Measurements from ENCODE around the gene ATP4A. TPM values are rescaled to one million over a fixed set of nuclear protein-coding genes. Genes with fewer than 3 reads are reported as not detected.

ATP4A gene
- total RNA-seq, 4 donors from 2014 or later, result not detected

- no peak for TF ChIP-seq POLR2A (IDR thresholded peaks at IDR 0.05)
- TF ChIP-seq, protein P1, sequence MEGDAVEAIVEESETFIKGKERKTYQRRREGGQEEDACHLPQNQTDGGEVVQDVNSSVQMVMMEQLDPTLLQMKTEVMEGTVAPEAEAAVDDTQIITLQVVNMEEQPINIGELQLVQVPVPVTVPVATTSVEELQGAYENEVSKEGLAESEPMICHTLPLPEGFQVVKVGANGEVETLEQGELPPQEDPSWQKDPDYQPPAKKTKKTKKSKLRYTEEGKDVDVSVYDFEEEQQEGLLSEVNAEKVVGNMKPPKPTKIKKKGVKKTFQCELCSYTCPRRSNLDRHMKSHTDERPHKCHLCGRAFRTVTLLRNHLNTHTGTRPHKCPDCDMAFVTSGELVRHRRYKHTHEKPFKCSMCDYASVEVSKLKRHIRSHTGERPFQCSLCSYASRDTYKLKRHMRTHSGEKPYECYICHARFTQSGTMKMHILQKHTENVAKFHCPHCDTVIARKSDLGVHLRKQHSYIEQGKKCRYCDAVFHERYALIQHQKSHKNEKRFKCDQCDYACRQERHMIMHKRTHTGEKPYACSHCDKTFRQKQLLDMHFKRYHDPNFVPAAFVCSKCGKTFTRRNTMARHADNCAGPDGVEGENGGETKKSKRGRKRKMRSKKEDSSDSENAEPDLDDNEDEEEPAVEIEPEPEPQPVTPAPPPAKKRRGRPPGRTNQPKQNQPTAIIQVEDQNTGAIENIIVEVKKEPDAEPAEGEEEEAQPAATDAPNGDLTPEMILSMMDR (IDR thresholded peaks at IDR 0.05), result no peak
- TF ChIP-seq POLR2AphosphoS5 (IDR thresholded peaks at IDR 0.05), result no peak
- no peak for TF ChIP-seq EP300 (IDR thresholded peaks at IDR 0.05; ENCODE audit: low read depth)
- H3K9me3 ChIP-seq, result no peaks in the 10 kb centered on the region
- 75 to 79% methylated on average over 9 to 11 of the region's 11 CpGs for WGBS, 2 donors (ENCODE audit: low coverage in 1 of 2)
- DNase-seq, result no peak
- no peaks in the 10 kb centered on the region for H3K36me3 ChIP-seq
- intact Hi-C loops (cut with DNase I; ENCODE audit: low total_unique reads) (no loop called here), in situ Hi-C loops (cut with MboI; ENCODE audit: low pct_ligation_motif_present in 1 of 4, low pct_unique_long_range_greater_than_20kb in 1 of 4, low sequenced_read_pairs in 3 of 4) (no loop called here)
- peaks cover 52% of the 10 kb centered on the region for H3K27me3 ChIP-seq
- H3K4me3 ChIP-seq, result no peak within 1 kb of the TSS
- no peak within 1 kb of the TSS for H3K27ac ChIP-seq
- H3K4me1 ChIP-seq, result peaks cover 0 to under 1% (median 0%) of the 10 kb centered on the region in 4 donors
Measured at GRCh38 chr19:35528218-35529038, 35.0 kb downstream of the ATP4A start, which contains the start of gene SBSN. TSS of gene SBSN (minus strand) at chr19:35528311. CDS start at chr19:35528281, 30 bp downstream.

GRCh38 chr19:35525873-35526272, 37.6 kb downstream of the ATP4A start:
- H3K4me1 ChIP-seq, result no peaks in the 10 kb centered on the region
- DNase-seq, result no peak
- intact Hi-C loops (cut with DNase I; ENCODE audit: low total_unique reads), result no loop called here
- TF ChIP-seq, protein P1 (IDR thresholded peaks at IDR 0.05), result no peak
- TF ChIP-seq EP300 (IDR thresholded peaks at IDR 0.05; ENCODE audit: low read depth), result no peak
- TF ChIP-seq POLR2A (IDR thresholded peaks at IDR 0.05), result no peak
- no peak for TF ChIP-seq POLR2AphosphoS5 (IDR thresholded peaks at IDR 0.05)
- in situ Hi-C loops (cut with MboI; ENCODE audit: low pct_ligation_motif_present in 1 of 4, low pct_unique_long_range_greater_than_20kb in 1 of 4, low sequenced_read_pairs in 3 of 4), result no loop called here
- no peak overlapping the region for H3K4me3 ChIP-seq
- H3K36me3 ChIP-seq, result no peaks in the 10 kb centered on the region
- H3K27me3 ChIP-seq, result peaks cover 28% of the 10 kb centered on the region
- no peaks in the 10 kb centered on the region for H3K9me3 ChIP-seq
- no peak overlapping the region for H3K27ac ChIP-seq
- 65 to 89% methylated on average over 3 to 4 of the region's 4 CpGs for WGBS, 2 donors (ENCODE audit: low coverage in 1 of 2)

- in situ Hi-C loops (cut with MboI; ENCODE audit: low pct_ligation_motif_present in 1 of 4, low pct_unique_long_range_greater_than_20kb in 1 of 4, low sequenced_read_pairs in 3 of 4), result no loop called here
- TF ChIP-seq POLR2A (IDR thresholded peaks at IDR 0.05), result no peak
- TF ChIP-seq, protein P1 (IDR thresholded peaks at IDR 0.05), result no peak
- H3K4me3 ChIP-seq, result no peak overlapping the region
- H3K36me3 ChIP-seq, result no peaks in the 10 kb centered on the region
- no peaks in the 10 kb centered on the region for H3K9me3 ChIP-seq
- WGBS, 2 donors (ENCODE audit: low coverage in 1 of 2), result 62% methylated on average over 11 of the region's 11 CpGs; no CpG with 5 or more reads in 1 of the 2 donors
- H3K4me1 ChIP-seq, result no peaks in the 10 kb centered on the region
- H3K27ac ChIP-seq, result no peak overlapping the region
- DNase-seq, result no peak
- intact Hi-C loops (cut with DNase I; ENCODE audit: low total_unique reads), result no loop called here
- H3K27me3 ChIP-seq, result peaks cover 12% of the 10 kb centered on the region
Measured at GRCh38 chr19:35524181-35524837, 39.1 kb downstream of the ATP4A start.

- Histone ChIP-seq H3K4me1 (no peaks in the 10 kb centered on the region), H3K4me3 (no peak overlapping the region), H3K27me3 (no peaks in the 10 kb centered on the region), H3K27ac (no peak overlapping the region), H3K9me3 (no peaks in the 10 kb centered on the region), H3K36me3 (no peaks in the 10 kb centered on the region)
- intact Hi-C loops (cut with DNase I; ENCODE audit: low total_unique reads), result no loop called here
- in situ Hi-C loops (cut with MboI; ENCODE audit: low pct_ligation_motif_present in 1 of 4, low pct_unique_long_range_greater_than_20kb in 1 of 4, low sequenced_read_pairs in 3 of 4), result no loop called here
- no peak for TF ChIP-seq POLR2A (IDR thresholded peaks at IDR 0.05)
- TF ChIP-seq EP300 (IDR thresholded peaks at IDR 0.05; ENCODE audit: low read depth), result no peak
- 48 to 55% methylated on average over 5 to 12 of the region's 12 CpGs for WGBS, 2 donors (ENCODE audit: low coverage in 1 of 2)
- no peak for DNase-seq
Measured at GRCh38 chr19:35522745-35523327, 40.6 kb downstream of the ATP4A start.

Data from transverse colon (tissue), 4 donors.